SU-DHL-6 (cell line): ENCODE data around the gene SLC8A3.
"Not testable (repeated sequence)": the region's sequence is repeated elsewhere in the genome, so short reads cannot be mapped to it uniquely, and the experiment has no call there.

Experiments
- H2AFZ ChIP-seq: fragments of 200-600 bp; sonication (generic); 2 replicates; pipeline ENCODE4 v1.6.1; 2014; ENCODE audit warnings: low read depth, mild to moderate bottlenecking, moderate library complexity, mixed read lengths, antibody characterized with exemption, low read length; ENCODE audit not compliant: severe bottlenecking
- H3F3A ChIP-seq: fragments of 200-600 bp; shearing (Covaris generic); 2 replicates; pipeline ENCODE4 v1.6.0; 2016; ENCODE audit warnings: antibody characterized with exemption, mild to moderate bottlenecking; ENCODE audit not compliant: insufficient read depth
- H3K27ac ChIP-seq: fragments of 200-600 bp; sonication (generic); 2 replicates; pipeline ENCODE4 v1.5.1; 2016; ENCODE audit warnings: low read depth, mild to moderate bottlenecking, low read length, moderate library complexity, mixed read lengths
- H3K27me3 ChIP-seq: fragments of 200-600 bp; sonication (generic), shearing (Covaris generic); 2 replicates; pipeline ENCODE4 v1.6.0; 2014; ENCODE audit warnings: mild to moderate bottlenecking, low read length
- H3K36me3 ChIP-seq: fragments of 200-600 bp; sonication (generic); 2 replicates; pipeline ENCODE4 v1.6.1; 2014; ENCODE audit warnings: mild to moderate bottlenecking, low read length, mixed read lengths
- H3K4me2 ChIP-seq: fragments of 300-600, 200-600 bp; shearing (Covaris generic), sonication (generic); 2 replicates; pipeline ENCODE4 v1.6.0; 2014; ENCODE audit warnings: low read length, low read depth, mild to moderate bottlenecking; ENCODE audit not compliant: poor library complexity, severe bottlenecking
- H3K4me3 ChIP-seq: fragments of 200-600 bp; sonication (generic); 2 replicates; pipeline ENCODE4 v1.5.1; 2014; ENCODE audit warnings: antibody characterized with exemption, low read length, mild to moderate bottlenecking, mixed read lengths; ENCODE audit not compliant: insufficient read depth, poor library complexity, severe bottlenecking
- H3K79me2 ChIP-seq: fragments of 200-600 bp; sonication (generic); 2 replicates; pipeline ENCODE4 v1.6.1; 2014; ENCODE audit warnings: mild to moderate bottlenecking, low read length, moderate library complexity; ENCODE audit not compliant: insufficient read depth
- H3K9ac ChIP-seq: fragments of 200-600 bp; sonication (generic); 2 replicates; pipeline ENCODE4 v1.7.0; 2014; ENCODE audit warnings: mild to moderate bottlenecking, low read length
- H3K9me2 ChIP-seq: fragments of 200-600 bp; sonication (generic); replicated peaks from 2 replicates; pipeline ENCODE4 v1.6.1; 2014; ENCODE audit warnings: low read length; ENCODE audit not compliant: insufficient read depth
- H3K9me3 ChIP-seq: fragments of 200-600 bp; sonication (generic); 2 replicates; pipeline ENCODE4 v1.6.1; 2014; ENCODE audit warnings: low read length, mixed read lengths; ENCODE audit not compliant: insufficient read depth
- H4K20me1 ChIP-seq: fragments of 200-600 bp; sonication (generic); 2 replicates; pipeline ENCODE4 v1.6.1; 2014; ENCODE audit warnings: low read depth, mild to moderate bottlenecking, antibody characterized with exemption, low read length, moderate library complexity, mixed read lengths
- EZH2phosphoT487 ChIP-seq: fragments of 200-600 bp; sonication (generic), shearing (Covaris generic); conservative IDR thresholded peaks from 2 replicates; pipeline ENCODE4 v1.6.1; 2018; ENCODE audit warnings: mild to moderate bottlenecking, antibody characterized with exemption, low read length, moderate library complexity, mixed read lengths
- TF ChIP-seq, protein P1 (sequence below): fragments of 200-600 bp; sonication (generic); IDR thresholded peaks from one replicate; pipeline ENCODE4 v1.5.1; 2017; ENCODE audit warnings: antibody characterized with exemption, mild to moderate bottlenecking, low read length, moderate library complexity; ENCODE audit not compliant: insufficient read depth, poor library complexity, severe bottlenecking

The SLC8A3 gene

GRCh38 chr14:70188659-70189455 is at the start of gene SLC8A3:
Gene SLC8A3, minus strand, starts transcription at chr14:70188951. Its CDS starts 20,529 bp downstream, at chr14:70168422.
- no peak within 1 kb of the TSS for H3K27ac ChIP-seq
- H3F3A ChIP-seq, result no peaks in the 10 kb centered on the region
- no peak within 1 kb of the TSS for H3K9ac ChIP-seq
- no peaks in the 10 kb centered on the region for H3K9me3 ChIP-seq
- H3K4me3 ChIP-seq, result no peak within 1 kb of the TSS
- no peaks in the 10 kb centered on the region for H3K27me3 ChIP-seq
- peak within 1 kb of the TSS; percentile 16 for H3K4me2 ChIP-seq
- H3K9me2 ChIP-seq, result no peaks in the 10 kb centered on the region
- H3K36me3 ChIP-seq, result no peaks in the 10 kb centered on the region
- 0 out of 2 replicates have a peak, but pooled peaks have one; percentile 81 for TF ChIP-seq EZH2phosphoT487
- TF ChIP-seq, protein P1, sequence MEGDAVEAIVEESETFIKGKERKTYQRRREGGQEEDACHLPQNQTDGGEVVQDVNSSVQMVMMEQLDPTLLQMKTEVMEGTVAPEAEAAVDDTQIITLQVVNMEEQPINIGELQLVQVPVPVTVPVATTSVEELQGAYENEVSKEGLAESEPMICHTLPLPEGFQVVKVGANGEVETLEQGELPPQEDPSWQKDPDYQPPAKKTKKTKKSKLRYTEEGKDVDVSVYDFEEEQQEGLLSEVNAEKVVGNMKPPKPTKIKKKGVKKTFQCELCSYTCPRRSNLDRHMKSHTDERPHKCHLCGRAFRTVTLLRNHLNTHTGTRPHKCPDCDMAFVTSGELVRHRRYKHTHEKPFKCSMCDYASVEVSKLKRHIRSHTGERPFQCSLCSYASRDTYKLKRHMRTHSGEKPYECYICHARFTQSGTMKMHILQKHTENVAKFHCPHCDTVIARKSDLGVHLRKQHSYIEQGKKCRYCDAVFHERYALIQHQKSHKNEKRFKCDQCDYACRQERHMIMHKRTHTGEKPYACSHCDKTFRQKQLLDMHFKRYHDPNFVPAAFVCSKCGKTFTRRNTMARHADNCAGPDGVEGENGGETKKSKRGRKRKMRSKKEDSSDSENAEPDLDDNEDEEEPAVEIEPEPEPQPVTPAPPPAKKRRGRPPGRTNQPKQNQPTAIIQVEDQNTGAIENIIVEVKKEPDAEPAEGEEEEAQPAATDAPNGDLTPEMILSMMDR, result no peak
- H4K20me1 ChIP-seq, result no peaks in the 10 kb centered on the region
- no peaks in the 10 kb centered on the region for H3K79me2 ChIP-seq
- no peak within 1 kb of the TSS for H2AFZ ChIP-seq

DNA sequence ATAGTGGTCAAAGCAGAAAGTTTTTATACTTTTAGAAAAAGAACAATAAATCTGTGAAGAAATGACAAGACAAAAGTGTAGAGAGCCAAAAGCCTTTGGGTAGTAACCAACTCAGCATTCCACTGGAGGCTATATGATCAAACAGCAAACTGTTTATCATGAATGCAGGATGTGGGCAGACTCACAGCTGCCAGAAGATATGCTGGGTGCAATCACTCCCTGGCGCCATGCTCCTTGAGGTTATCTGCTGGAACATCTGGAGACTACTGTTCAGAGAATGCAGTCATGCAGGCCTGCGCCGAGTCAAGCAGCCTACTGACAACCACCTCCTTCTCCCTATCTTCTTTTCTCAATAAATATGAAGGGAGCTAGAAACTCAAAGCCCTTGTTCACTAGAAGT is 49.0 kb upstream of the SLC8A3 start:
- no peaks in the 10 kb centered on the region for H3K9me2 ChIP-seq
- no peak overlapping the region for H3K4me2 ChIP-seq
- no peaks in the 10 kb centered on the region for H3K79me2 ChIP-seq
- H3K27me3 ChIP-seq, result no peaks in the 10 kb centered on the region
- H3K4me3 ChIP-seq, result no peak overlapping the region
- TF ChIP-seq, protein P1, result no peak
- no peak for TF ChIP-seq EZH2phosphoT487
- H3K36me3 ChIP-seq, result no peaks in the 10 kb centered on the region
- H4K20me1 ChIP-seq, result no peaks in the 10 kb centered on the region
- H3K9ac ChIP-seq, result no peak overlapping the region
- H3K27ac ChIP-seq, result no peak overlapping the region
- H3F3A ChIP-seq, result no peaks in the 10 kb centered on the region
- no peaks in the 10 kb centered on the region for H3K9me3 ChIP-seq
- no peak overlapping the region for H2AFZ ChIP-seq

GRCh38 chr14:70234066-70234950 is 45.6 kb upstream of the SLC8A3 start:
- no peak overlapping the region for H3K27ac ChIP-seq
- H3K9me3 ChIP-seq, result no peaks in the 10 kb centered on the region
- H3K4me3 ChIP-seq, result no peak overlapping the region
- no peaks in the 10 kb centered on the region for H3K79me2 ChIP-seq
- no peaks in the 10 kb centered on the region for H3K9me2 ChIP-seq
- H2AFZ ChIP-seq, result no peak overlapping the region
- H4K20me1 ChIP-seq, result no peaks in the 10 kb centered on the region
- no peaks in the 10 kb centered on the region for H3K27me3 ChIP-seq
- TF ChIP-seq, protein P1, result no peak
- no peak for TF ChIP-seq EZH2phosphoT487
- H3F3A ChIP-seq, result no peaks in the 10 kb centered on the region
- H3K9ac ChIP-seq, result no peak overlapping the region
- H3K4me2 ChIP-seq, result no peak overlapping the region
- no peaks in the 10 kb centered on the region for H3K36me3 ChIP-seq

DNA sequence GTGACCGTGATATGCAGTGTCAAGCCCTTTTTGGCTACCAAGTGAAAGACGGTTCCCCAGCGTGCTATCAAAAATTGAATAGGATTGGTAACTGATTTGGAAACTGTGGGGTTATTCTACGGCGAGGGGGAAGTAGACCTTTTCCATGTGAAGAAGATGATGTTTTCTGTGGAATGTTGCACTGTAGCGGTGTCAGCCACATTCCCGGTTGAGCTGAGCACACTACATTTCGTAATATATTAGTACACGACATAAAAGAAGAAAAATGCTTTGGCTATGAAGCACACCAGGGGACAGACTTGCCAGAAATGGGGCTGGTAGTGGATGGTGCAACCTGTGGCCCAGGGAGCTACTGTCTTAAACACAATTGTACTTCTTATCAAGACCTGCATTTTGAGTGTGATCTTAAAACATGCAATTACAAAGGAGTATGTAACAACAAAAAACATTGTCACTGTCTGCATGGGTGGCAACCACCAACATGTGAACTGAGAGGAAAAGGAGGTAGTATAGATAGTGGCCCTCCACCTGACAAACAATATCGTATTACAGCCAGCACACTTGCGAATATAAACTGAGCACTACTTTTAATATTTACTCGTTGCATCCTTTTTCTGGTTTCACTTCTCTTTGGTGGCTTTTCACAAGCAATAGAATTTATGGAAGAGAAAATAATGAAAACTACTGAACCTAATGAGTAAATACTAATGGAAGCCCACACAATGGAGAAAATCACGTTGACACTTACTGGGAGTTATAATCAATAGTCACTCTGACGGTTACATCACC is 43.2 kb upstream of the SLC8A3 start:
- not testable (repeated sequence) for H3F3A ChIP-seq, H3K27me3 ChIP-seq, H3K4me2 ChIP-seq, H3K79me2 ChIP-seq, H2AFZ ChIP-seq, H3K27ac ChIP-seq, H3K9me2 ChIP-seq, H4K20me1 ChIP-seq, H3K9ac ChIP-seq, H3K36me3 ChIP-seq, H3K9me3 ChIP-seq, H3K4me3 ChIP-seq
